GM18519 (cell line): ENCODE measurements around the gene ARID5B.
"Not testable (repeated sequence)": the region's sequence is repeated elsewhere in the genome, so short reads cannot be mapped to it uniquely, and the experiment has no call there.

Source experiments
- ATAC-seq: cut with Tn5 transposase; IDR thresholded peaks from one replicate; pipeline ENCODE4 v1.9.1; 2021; ENCODE audit warnings: mild to moderate bottlenecking, moderate library complexity; ENCODE audit not compliant: unreplicated experiment, low FRiP score

ARID5B gene, protein sequence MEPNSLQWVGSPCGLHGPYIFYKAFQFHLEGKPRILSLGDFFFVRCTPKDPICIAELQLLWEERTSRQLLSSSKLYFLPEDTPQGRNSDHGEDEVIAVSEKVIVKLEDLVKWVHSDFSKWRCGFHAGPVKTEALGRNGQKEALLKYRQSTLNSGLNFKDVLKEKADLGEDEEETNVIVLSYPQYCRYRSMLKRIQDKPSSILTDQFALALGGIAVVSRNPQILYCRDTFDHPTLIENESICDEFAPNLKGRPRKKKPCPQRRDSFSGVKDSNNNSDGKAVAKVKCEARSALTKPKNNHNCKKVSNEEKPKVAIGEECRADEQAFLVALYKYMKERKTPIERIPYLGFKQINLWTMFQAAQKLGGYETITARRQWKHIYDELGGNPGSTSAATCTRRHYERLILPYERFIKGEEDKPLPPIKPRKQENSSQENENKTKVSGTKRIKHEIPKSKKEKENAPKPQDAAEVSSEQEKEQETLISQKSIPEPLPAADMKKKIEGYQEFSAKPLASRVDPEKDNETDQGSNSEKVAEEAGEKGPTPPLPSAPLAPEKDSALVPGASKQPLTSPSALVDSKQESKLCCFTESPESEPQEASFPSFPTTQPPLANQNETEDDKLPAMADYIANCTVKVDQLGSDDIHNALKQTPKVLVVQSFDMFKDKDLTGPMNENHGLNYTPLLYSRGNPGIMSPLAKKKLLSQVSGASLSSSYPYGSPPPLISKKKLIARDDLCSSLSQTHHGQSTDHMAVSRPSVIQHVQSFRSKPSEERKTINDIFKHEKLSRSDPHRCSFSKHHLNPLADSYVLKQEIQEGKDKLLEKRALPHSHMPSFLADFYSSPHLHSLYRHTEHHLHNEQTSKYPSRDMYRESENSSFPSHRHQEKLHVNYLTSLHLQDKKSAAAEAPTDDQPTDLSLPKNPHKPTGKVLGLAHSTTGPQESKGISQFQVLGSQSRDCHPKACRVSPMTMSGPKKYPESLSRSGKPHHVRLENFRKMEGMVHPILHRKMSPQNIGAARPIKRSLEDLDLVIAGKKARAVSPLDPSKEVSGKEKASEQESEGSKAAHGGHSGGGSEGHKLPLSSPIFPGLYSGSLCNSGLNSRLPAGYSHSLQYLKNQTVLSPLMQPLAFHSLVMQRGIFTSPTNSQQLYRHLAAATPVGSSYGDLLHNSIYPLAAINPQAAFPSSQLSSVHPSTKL

GRCh38 chr10:61900829-61901792 is at the start of gene ARID5B:
Gene ARID5B (plus strand): TSS chr10:61901699. CDS start chr10:61901710, 11 bp downstream.
- no peak for ATAC-seq

DNA sequence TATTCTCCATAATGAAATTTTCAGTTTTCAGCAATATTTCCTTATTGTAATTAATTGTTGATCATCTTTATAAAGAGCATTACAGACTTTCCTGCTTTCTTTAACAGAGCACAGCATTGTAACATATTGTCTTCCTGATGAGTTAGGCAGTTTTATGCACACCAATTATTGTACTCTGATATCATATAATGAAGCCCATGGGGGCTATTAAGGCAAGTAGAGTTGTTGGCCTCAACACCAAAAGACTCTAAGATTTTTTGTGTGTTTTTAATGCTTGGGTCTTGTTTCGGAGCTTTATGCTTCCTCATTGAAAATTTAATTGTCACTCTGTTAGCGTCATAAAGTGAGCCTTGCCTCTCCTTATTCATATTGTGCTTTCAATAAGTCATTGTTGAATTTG is 49.2 kb upstream of the ARID5B start:
- no peak for ATAC-seq

DNA sequence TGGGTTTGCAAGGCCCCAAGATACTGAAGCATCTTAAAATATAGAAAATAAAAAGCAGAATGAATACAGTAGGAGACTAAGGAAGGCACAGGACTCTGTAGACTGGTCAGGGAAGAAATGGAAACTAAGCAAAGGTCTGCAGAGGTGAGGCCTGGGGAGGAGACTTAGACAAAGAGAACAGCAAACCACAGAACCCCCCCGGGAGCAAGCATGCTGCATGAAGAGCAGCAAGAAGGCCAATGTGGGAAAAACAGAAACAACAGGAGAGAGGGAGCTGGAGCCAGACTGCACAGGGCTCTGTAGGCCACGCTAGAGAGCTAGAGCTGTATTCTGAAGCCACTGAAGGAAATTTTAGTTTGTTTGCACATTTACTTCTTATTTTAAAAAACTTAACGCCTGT is 45.7 kb upstream of the ARID5B start:
- ATAC-seq, result no peak

DNA sequence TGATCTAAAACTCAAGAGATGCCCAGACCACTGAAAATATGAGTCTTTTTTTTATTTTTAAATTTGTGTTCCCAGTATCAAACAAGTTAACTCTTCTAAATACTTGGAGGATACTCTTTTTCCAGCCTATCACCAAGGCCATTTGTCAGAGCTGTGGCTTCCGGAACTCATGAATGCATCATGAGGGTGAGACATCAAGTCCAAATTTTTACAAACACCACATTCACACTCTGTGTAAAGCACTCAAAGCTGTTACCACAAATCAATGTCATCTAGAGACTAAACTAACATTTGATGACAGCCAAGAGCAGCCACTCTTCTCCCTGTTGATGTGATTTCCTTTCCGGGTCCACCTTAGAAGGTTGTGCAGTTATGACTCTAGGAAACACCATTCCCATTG is 43.8 kb upstream of the ARID5B start:
- no peak for ATAC-seq

DNA sequence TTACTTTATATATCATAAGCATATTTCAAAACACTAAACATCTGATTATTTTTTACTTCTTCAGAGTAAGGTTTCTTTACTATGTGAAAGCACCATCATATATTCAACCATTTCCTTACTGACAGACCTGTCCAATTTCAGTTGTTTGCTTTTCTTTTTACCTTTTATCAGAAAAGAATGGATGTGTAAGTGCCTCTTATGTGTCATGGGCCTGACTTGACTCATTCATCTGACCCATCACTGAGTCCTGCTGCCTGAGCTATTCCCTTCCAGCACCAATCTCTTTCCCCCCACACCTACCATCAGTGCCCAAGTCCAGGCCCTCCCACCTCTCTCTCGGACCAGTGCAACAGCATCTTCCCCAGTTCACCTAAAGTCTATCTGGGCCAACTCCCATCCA is 41.7 kb upstream of the ARID5B start:
- ATAC-seq, result no peak

DNA sequence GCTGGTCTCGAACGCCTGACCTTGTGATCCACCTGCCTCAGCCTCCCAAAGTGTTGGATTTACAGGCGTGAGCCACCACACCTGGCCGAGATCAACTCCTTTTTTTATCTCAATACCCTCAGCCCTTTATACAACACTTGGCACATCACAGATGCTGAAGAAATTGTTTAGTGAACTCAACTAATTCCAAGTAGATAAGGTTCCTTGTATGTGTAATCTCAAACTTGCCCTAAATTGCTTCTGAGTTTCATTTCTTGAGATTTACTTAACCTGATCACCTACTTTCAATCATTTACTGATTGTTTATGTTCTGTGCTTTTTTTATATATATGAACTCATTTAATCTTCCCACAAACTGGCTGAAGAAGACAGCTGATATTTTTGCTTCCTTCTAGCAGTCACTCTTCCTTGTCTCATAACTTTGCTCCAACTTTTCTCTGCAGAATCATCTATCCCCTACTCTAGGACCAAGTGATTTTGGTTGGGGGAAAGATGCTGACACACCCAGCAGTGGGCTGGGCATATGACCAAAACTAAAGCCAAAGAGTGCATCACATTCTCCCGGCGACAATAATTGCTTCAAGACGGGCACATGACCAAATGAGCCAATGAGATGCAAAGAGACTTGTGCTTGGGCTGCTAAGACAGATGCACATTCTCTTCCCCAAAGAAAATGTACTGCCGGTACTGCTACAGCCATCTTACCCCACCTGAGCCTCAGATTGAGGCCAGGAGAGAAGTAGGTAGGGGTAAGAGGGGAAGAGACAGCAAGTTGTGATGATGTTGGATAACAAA is 40.3 kb upstream of the ARID5B start:
- no peak for ATAC-seq

DNA sequence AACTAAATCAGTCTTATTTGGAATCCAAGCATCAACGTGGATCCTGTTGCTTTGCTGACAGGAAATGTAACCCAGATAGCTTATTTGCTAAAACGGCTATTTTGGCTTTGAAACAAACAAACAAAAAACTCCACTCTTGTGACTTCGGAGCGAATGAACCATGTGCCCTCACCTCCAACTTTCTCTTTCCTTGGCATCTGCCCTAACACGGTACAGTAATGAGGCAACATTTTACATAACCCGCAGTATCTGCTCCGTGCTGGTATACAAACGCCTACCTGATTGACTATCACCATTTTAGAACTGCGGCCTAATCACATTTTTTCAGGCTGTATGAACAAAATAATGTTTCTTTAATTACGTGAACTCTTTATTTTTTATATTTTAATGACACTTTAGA is 37.5 kb upstream of the ARID5B start:
- no peak for ATAC-seq

DNA sequence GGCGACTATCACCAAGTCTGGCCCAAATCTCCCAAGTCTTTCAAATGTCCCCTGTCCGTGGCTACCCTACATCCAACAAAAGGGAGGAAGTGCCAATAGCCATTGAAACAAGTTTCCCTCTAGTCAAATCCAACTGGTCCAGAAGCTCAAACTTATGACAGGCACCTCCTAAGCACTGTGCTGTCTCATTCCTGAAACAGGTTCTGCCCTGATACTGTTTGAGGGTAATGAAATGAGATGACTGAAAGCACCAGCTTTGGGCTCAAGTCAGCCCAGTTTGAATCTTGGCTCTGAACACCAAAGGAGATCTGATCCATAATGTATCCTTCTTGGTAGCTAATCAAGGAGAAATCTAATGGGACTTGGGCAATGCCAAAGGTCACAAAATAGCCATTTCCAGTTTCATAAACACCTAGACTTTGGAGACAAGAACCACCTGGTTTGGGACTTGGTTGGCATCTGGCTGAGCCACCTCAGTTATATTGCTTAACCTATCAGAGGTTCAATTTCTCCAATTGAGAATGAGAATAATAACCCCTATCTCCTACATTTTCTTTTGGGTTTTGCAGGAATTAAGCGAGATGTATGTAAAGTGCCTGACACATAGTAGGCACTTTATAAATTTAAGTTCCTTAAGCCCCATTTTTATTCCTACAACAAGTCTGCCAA is 34.7 kb upstream of the ARID5B start:
- ATAC-seq, result no peak

DNA sequence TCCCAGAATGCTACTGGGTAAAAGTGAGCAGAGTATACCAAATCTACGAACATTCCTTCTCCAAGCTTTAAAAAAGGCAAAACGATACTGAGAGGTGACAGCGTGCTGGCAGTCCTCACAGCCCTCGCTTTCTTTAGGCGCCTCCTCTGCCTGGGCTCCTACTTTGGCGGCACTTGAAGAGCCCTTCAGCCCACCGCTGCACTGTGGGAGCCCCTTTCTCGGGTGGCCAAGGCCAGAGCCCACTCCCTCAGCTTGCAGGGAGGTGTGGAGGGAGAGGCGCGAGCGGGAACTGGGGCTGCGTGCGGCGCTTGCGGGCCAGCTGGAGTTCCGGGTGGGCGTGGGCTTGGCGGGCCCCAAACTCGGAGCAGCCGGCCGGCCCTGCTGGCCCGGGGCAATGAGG is 34.1 kb upstream of the ARID5B start:
- not testable (repeated sequence) for ATAC-seq

GRCh38 chr10:61867817-61868216 is 33.7 kb upstream of the ARID5B start:
- ATAC-seq, result not testable (repeated sequence)

- ATAC-seq, result no peak
Observed at GRCh38 chr10:61869041-61869675, 32.3 kb upstream of the ARID5B start.

DNA sequence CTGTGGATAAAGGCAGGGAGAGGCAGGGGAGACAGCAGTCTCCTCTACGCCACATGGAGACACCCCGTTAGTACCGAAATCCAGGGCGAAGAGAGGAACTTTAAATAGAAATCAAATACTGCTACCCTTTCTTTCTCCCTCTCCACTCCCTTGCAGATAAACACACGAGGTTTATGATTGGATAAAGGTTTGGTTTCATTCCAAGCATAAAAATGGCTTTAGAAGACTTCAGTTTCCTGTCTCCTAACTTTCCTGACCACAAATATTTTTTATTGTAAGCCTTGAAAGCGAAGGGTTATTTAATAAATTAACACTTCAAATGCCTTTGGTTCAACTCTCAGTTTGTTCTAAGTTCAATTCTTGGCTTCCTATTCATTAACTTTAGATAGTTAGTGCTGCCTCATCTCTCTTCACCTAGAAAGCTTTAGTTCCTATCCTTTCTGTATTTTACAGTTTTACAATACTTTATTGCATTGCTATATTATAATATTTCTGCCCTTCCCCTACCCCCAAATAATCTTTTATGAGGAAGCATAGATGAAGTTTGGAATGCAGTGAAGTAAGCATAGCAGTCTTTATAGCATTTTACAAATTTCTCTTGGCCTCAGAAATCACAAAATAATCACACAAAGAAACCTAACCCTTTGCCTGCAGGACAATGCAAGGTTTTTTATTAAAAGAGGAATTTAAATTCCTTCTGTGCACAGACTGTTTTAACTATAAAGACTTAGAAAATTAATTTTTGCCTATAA is 31.5 kb upstream of the ARID5B start:
- ATAC-seq, result no peak

GRCh38 chr10:61870526-61870895 is 31.0 kb upstream of the ARID5B start:
- no peak for ATAC-seq

GRCh38 chr10:61871487-61871886 is 30.0 kb upstream of the ARID5B start:
- ATAC-seq, result no peak

DNA sequence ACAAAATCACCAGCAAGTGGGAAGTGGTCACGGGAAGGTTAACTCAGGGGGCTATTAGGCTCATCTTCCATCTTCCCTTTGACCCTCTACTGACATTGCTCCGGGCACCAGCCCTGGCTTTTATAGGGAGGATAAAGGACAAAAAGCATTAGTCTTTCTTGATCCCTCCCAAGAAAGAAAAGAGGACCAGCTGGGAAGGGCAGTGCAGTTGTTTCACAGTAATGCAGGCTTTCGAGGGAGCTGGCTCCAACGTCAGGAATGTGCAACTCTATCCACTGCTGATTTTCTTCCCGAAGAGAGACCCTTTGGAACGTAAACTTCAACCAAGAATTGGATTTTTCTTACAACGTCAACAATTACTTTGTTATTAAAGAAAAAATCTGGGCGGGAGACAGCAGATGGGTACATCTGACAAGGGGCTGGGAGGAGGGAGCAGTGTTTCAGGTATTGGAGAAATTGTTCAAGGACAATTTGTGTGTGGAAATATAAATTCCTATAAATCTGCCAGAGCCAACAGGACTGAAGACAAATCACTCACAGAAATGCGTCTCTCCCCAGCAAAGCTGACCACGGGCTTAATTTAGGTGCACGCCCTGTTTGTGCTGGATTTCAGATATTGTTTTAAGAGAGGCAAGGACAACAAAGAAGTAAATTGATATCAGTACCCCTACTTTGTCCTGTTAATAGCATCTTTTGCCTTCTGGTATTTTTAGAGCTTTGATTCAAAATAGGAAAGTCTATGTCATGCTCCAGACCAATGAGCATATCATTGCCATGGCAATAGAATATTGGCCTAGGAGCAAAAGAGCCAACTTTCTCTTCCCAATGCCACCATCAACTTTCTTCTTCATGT is 23.4 kb upstream of the ARID5B start:
- ATAC-seq, result no peak

- no peak for ATAC-seq
Observed at GRCh38 chr10:61878740-61879068, 22.8 kb upstream of the ARID5B start.
